ENCODE data around the gene HES1.

Gene HES1

GRCh38 chr3:194105292-194105691 is 30.7 kb upstream of the HES1 start:
- TF ChIP-seq CTCF (IDR thresholded peaks at IDR 0.05), result no peak

- TF ChIP-seq CTCF (IDR thresholded peaks at IDR 0.05), result no peak
Observed at GRCh38 chr3:194107107-194107506, 28.8 kb upstream of the HES1 start.

- no peak for TF ChIP-seq CTCF (IDR thresholded peaks at IDR 0.05)
Observed at GRCh38 chr3:194109192-194109863, 26.6 kb upstream of the HES1 start.

GRCh38 chr3:194110483-194110882 is 25.5 kb upstream of the HES1 start:
- TF ChIP-seq CTCF (IDR thresholded peaks at IDR 0.05), result no peak

GRCh38 chr3:194111336-194111735 is 24.6 kb upstream of the HES1 start:
- no peak for TF ChIP-seq CTCF (IDR thresholded peaks at IDR 0.05)

- no peak for TF ChIP-seq CTCF (IDR thresholded peaks at IDR 0.05)
Observed at GRCh38 chr3:194112120-194113106, 23.5 kb upstream of the HES1 start.

- no peak for TF ChIP-seq CTCF (IDR thresholded peaks at IDR 0.05)
Observed at GRCh38 chr3:194114123-194114522, 21.8 kb upstream of the HES1 start.
